Measurements from ENCODE around the gene SPAM1.
"Not testable (repeated sequence)": the region's sequence is repeated elsewhere in the genome, so short reads cannot be mapped to it uniquely, and the experiment has no call there.

Gene SPAM1

DNA sequence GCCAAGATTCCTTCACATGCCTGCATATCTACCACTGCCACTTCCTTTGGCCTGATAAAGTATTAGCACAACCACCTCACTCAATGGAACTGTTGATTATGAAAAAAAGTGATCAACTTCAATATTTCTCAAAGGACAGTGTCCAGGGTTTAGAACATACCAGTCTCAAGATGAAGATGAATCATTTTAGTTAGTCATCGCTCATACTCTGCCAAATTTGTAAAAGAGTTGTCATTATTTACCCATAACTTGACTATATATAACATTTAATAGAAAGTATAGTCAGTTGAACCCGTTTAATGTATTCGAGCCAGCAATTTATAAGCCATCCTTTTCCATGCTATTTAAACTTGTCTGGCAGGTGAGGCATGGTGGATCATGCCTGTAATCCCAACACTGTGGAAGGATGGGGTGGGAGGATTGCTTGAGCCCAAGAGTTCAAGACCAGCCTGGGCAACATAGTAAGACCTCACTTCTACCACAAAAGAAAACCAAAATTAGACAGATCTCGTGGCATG is 33.2 kb downstream of the SPAM1 start:
- no peak for DNase-seq (ENCODE audit: low read depth in 2 of 2, low spot score in 1 of 2)

DNA sequence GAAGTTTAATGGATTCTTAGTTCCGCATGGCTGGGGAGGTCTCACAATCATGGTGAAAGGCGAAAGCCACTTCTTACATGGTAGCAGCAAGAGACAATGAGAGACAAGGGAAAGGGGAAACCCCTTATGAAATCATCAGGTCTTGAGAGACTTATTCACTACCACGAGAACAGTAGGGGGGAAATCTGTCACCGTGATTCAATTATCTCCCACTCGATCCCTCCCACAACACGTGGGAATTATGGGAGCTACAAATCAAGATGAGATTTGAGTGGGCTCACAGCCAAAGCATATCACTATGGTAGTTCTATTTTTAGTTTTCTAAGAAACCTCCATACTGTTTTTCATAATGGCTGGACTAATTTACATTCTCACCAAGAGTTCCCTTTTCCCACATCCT is 36.7 kb downstream of the SPAM1 start:
- no peak for DNase-seq (ENCODE audit: low read depth in 2 of 2, low spot score in 1 of 2)

DNA sequence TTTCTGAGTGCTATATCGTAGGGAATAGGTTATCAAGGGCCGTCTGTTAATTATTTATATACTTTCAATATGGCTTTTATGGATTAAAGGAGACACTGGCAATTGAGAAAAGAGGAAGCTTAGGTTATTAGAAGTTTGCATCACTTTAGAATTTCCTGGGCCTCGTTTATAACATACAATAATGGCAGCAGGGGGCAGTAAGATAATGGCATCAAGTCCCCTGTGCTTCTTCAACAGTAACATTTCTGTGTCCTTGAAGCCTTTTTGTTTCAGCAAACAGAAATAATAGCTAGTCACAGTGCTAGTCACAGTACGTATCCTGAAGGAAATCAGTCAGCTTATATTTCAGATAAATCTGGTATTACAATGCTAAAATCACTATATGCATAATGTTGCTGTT is 41.9 kb downstream of the SPAM1 start:
- no peak for DNase-seq (ENCODE audit: low read depth in 2 of 2, low spot score in 1 of 2)

DNA sequence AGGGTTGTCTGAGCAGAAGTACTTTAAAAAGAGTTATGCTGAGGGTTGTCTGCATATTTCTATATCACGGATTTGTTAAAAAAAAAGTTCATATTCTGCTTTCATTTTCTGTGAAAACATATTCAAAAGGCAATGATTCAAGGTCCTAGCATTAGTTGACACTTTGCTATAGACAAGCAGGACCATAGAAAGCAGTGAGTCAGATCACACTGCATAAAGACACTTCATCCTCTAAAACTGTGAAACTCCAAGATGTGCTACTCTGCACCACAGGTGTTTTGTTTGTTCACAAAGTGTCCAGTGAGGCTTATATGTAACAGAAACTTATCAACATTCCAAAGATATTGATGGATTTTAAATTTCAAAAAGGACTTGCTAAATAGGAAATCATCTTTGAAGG is 47.0 kb downstream of the SPAM1 start:
- no peak for DNase-seq (ENCODE audit: low read depth in 2 of 2, low spot score in 1 of 2)

DNA sequence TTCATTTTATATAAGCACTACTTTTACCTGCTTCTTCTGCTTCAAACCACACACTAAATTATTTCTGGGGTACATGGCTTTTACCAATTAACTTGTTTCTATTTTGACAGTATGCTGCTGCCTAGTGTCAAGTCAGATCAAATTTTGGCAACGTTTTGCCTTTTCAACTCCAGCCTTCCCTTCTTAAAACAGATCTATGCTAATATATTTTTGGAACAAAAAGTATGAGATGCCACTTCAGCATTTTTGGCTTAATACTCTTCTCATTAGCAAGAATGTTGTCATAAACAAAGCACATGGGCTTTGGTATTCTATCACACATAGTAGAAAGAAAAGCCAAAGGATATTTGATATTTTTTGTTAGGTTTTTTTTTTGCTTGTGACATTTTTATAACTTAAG is 47.8 kb downstream of the SPAM1 start:
- no peak for DNase-seq (ENCODE audit: low read depth in 2 of 2, low spot score in 1 of 2)

DNA sequence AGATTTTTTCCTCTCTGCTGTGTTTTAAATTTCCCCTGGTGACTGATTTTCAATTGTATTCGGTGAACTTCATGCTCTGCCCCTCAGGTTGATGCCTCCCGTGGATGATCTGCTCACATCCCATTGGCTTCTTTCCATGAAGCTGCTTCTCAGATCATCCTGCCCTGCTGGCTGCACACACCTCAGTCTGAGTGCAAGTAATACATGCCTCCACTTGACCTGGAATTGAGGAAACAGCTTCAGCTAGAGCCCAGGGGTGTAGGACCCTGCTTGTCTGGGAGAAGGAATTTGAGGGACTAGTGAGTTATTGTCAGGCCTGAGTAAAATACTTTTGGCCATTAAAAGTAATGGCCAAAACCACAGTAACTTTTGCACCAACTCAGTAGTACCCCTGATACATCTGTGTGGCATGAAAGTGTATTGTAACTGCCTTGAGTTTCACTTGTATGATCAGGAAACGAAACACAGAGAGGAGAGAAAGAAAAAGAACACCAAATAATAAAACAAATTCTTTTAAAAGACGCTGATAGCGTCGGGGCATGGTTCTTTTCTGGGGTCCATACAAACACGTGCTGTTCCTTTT is 49.4 kb downstream of the SPAM1 start:
- DNase-seq (ENCODE audit: low read depth in 2 of 2, low spot score in 1 of 2) = no peak

DNA sequence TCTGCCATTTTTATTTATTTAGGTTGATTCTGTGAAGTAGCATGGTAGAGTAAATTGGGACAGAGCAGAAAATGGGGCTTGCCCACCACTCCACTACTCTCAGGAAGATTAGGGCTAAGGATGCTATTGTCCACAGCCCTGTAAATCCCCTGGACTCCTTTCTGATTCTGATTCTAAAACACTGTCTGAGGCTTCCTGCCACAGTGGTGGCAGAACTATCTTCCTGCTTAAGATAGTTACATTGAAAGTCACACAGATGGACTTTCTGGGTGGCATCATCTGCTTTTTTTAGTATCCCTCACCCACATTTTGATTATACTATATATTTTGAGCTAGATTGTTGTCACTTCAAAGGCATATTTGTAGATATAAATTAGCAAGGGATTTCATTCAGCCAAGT is 50.0 kb downstream of the SPAM1 start:
- DNase-seq (ENCODE audit: low read depth in 2 of 2, low spot score in 1 of 2) = no peak

DNA sequence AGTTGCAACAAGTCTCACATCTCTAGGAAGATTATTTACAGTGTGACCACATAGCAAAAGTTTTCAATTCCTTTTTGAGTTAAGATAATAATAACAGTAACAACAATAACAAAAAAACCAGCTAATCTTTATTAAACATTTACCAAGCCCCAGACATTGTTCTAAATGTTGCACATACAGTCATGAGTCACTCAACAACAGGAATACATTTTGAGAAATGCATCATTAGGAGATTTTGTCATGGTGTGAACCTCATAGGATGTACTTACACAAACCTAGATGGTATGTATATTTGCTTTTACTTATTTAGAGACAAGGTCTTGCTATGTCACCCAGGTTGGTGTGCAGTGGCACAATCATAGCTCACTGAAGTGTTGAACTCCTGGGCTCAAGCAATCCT is 52.0 kb downstream of the SPAM1 start:
- no peak for DNase-seq (ENCODE audit: low read depth in 2 of 2, low spot score in 1 of 2)

DNA sequence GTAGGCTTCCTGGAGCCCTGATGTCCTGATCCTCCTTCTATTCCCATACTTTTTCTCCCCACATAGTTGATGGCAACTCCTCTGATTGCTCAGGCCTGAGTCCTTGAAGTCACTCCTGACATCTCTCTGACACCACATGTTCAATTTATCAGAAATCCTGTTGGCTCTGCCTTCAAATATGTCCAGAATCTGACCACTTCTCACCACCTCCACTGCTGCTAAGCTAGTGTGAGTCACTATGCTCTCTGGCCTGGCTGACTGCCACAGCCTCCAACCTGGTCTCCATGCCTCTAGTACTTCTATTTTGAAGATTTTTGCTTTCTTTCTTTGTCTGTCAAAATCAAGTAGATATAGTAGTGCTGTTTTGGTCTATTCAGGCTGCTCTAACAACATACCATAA is 54.8 kb downstream of the SPAM1 start:
- no peak for DNase-seq (ENCODE audit: low read depth in 2 of 2, low spot score in 1 of 2)

DNA sequence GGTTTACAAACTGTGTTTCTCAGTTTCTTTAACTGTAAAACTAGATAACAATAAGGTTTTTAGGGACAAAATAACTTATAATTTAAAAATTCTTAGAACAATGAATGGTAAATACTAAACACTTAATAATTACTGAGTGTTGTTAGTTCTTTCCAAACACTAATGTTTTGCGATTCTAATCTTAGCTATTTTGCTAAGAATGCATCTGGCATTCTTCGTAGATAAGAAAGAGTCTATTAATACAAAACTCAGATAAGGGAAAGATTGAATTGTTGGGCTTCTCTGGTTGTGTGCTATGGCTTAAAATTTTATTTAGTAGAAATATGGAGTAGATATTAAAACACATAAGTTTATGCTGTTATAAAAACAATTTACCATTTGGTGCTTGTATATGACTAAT is 62.4 kb downstream of the SPAM1 start:
- DNase-seq (ENCODE audit: low read depth in 2 of 2, low spot score in 1 of 2) = no peak

DNA sequence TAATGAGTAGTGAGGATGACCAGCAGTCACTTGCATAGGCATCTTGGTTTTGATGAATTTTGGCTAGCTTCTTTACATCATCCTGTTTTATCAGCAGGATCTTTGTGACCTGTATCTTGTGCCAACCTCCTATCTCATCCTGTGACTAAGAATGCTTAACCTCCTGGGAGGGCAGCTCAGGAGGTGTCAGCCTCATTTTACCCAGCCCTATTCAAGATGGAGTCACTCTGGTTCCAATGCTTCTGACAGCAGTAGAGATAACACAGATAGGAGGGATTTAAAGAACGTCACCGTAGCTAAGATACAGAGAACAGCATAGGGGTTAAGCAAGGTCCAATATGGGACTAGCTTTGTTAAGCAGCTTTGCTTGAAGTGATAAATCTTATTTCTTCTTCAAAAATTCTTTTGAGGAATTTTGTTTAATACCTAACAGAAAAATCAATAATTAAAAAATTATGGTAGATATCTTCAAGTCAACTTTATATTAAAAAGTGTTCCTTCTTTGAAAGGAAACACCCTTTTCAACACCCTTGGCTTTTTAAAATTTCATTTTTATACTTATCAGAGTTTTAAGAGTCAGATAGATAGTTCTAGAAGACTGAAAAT is 68.0 kb downstream of the SPAM1 start:
- no peak for DNase-seq (ENCODE audit: low read depth in 2 of 2, low spot score in 1 of 2)

DNA sequence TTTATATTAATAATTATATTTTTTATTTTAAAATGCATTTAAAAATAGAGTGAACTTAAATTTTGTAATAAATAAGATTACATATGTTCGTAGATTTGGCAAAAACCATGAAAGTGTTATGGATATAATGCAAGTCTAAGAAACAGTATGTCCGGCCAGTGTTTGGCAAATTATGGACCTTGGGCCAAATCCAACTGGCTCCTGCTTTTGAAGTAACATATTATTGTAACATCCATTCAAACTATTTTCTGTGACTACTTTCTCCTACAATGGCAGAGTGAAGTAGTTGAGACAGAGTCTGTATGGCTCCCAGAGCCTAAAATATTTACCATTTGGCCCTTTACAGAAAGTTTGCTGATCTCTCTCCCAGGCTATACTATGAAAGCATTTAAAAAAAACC is 69.0 kb downstream of the SPAM1 start:
- no peak for DNase-seq (ENCODE audit: low read depth in 2 of 2, low spot score in 1 of 2)

DNA sequence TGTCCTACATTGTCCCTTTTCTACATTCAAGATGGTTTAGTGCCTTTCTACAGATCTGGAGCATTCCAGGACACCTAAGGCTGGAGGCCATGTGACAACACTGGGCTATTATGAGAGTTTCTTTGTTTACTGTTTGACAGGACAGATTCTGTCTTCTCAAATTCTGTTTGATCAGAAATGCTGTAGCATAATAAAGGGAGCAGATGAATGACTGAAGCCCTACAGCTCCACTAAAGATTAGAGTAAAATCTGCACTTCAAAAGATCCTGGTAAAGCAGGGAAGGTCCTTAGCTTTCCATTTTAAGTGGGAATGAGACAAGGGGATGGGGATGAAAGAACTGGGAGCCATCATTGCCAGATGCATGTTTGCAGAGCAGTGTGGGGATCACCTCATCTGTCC is 69.4 kb downstream of the SPAM1 start:
- DNase-seq (ENCODE audit: low read depth in 2 of 2, low spot score in 1 of 2) = no peak

DNA sequence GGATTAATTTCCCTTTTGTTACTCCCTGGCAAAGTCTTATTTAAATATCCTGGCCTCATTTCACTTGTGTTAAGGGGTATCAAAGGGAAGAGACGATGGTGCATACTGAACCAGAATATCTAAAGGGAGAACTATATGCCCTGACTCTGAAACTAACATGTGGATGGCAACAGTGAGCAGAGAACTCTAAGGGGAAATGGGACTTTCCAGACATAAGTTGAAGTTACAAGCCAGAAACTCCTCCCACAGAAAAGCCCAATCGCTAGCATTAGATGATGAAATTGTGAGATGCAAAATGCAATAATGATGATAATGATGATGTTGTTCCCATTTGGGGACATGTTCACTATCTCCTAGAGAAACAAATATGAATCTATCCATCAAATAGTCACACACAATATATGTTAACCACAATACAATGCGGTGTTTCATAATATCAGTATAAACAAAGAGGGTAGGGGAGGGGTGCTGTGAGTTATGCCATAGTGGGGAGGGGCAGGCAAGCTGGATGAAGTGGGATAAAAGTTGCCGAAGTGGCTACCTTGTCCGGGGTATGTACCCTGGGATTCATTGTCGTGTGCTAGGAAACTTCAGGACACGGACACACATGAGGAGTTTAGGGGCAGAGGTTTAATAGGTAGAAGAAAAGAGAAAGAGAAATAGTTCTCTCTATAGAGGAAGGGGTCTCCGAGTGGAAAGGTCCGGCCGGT is 70.7 kb downstream of the SPAM1 start:
- no peak for DNase-seq (ENCODE audit: low read depth in 2 of 2, low spot score in 1 of 2)

DNA sequence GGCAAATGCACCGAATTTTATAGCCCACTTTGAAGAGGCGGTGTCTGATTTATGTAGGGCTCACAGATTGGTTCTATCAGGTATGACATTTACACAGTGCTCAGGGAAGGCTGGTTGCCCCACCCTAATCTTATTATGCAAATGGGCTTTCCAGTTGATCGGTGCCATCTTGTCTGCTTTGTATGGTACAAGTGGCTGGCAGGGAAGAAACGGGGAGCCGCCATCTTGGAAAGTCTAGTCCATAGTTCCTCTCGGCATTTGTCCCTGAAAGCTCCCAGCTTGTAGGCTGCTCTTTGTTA is 71.2 kb downstream of the SPAM1 start:
- no peak for DNase-seq (ENCODE audit: low read depth in 2 of 2, low spot score in 1 of 2)

DNA sequence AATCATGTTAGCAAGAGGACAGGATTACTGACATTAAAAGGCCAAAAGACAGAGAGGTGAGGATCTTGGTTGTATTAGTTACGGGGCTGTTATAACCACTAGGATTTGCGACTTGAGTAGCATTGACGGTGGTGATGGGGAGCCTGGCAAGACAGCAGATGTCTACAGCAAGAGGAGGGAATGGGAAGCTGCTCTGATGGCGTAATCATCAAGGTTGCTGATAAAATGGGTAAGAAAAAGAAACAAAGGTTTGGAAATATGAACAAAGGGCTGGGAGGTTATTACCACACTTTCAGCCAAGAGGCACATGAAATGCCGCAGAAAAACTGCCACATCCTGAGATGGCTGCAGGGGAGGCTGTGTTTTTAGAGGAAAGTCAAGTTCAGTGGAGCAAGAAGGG is 73.9 kb downstream of the SPAM1 start:
- DNase-seq (ENCODE audit: low read depth in 2 of 2, low spot score in 1 of 2) = no peak

DNA sequence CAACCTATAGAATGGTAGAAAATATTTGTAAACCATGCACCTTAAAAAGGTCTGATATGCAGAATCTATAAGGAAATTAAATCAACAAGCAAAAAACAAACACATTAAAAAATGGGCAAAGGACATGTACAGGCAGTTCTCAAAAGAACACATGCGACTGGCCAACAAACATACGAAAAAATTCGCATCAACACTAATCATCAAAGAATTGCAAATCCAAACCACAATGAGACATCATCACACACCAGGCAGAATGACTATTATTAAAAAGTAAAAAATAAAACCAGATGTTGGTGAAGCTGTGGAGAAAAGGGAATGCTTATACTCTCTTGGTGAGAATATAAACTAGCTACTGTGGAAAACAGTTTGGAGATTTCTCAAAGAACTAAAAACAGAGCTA is 74.7 kb downstream of the SPAM1 start:
- DNase-seq (ENCODE audit: low read depth in 2 of 2, low spot score in 1 of 2) = no peak

DNA sequence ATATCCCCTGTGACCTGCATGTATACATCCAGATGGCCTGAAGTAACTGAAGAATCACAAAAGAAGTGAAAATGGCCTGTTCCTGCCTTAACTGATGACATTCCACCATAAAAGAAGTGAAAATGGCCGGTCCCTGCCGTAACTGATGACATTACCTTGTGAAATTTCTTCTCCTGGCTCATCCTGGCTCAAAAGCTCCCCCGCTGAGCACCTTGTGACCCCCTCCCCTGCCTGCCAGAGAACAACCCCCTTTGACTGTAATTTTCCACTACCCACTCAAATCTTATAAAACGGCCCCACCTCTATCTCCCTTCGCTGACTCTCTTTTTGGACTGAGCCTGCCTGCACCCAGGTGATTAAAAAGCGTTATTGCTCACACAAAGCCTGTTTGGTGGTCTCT is 83.3 kb downstream of the SPAM1 start:
- DNase-seq (ENCODE audit: low read depth in 2 of 2, low spot score in 1 of 2) = not testable (repeated sequence)

DNA sequence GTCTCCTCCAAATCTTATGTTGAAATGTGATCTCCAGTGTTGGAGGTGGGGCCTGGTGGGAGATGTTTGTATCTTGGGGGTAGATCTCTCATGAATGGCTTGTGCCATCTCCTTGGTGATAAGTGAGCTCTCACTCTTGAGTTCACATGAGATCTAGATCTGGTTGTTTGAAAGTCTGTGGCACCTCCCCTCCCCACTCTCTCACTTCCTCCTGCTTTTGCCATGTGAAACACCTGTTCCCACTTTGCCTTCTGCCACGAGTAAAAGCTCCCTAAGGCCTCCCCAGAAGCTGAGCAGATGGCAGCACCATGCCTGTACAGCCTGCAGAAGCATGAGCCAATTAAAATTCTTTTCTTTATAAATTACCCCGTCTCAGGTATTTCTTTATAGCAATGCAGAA is 84.3 kb downstream of the SPAM1 start:
- no peak for DNase-seq (ENCODE audit: low read depth in 2 of 2, low spot score in 1 of 2)
